Right lobe of liver (tissue), 6 donors: ENCODE measurements around the gene NOC2L. TPM values are rescaled to one million over a fixed set of nuclear protein-coding genes. Genes with fewer than 3 reads are reported as not detected.
A peak's percentile ranks its signal among the peaks of the same experiment; 100 is the strongest.

Experiments
- ATAC-seq, 4 donors: fragments of 200-7000 bp; cut with Tn5 transposase; one replicate each; pipeline ENCODE4 v1.9.1; 2020; ENCODE audit warnings: mild to moderate bottlenecking in 4 of 4, moderate library complexity in 4 of 4
- DNase-seq, 3 donors: peaks; one replicate each; pipeline ENCODE4 v3.0.0-alpha.2; 2020
- H3K27ac ChIP-seq, 3 donors: fragments of 200-600 bp; one replicate each; pipeline ENCODE4 v1.8.0; 2022
- H3K27me3 ChIP-seq, 2 donors: fragments of 200-600 bp; one replicate each; pipeline ENCODE4 v1.8.0; 2022
- H3K36me3 ChIP-seq, 4 donors: fragments of 200-600 bp; sonication (generic) in 1 of 4; one replicate each; pipeline versions ENCODE4 v1.5.1 to v1.8.0; 2017 to 2022; ENCODE audit warnings: control low read depth in 1 of 4
- H3K4me1 ChIP-seq, 4 donors: fragments of 200-600 bp; sonication (generic) in 1 of 4; one replicate each; pipeline versions ENCODE4 v1.5.1 to v1.8.0; 2017 to 2022; ENCODE audit warnings: control low read depth in 1 of 4
- H3K4me3 ChIP-seq, 3 donors: fragments of 200-600 bp; one replicate each; pipeline ENCODE4 v1.8.0; 2022
- H3K9me3 ChIP-seq, 4 donors: fragments of 200-600 bp; sonication (generic) in 1 of 4; one replicate each; pipeline versions ENCODE4 v1.5.1 to v1.8.0; 2017 to 2022; ENCODE audit warnings: control low read depth in 1 of 4
- CTCF ChIP-seq, 4 donors: fragments of 200-600 bp in 3 of 4; fragments of 450-650 bp in 1 of 4; IDR thresholded peaks; one replicate each; pipeline versions ENCODE4 v1.5.1 to v1.8.0; 2016 to 2022; ENCODE audit warnings: antibody characterized with exemption in 4 of 4, mild to moderate bottlenecking in 2 of 4
- POLR2A ChIP-seq: fragments of 450-650 bp; IDR thresholded peaks from one replicate; pipeline ENCODE4 v1.6.1; 2017; ENCODE audit warnings: antibody characterized with exemption, mild to moderate bottlenecking
- whole genome bisulfite sequencing: methylation state at CpG from one replicate; pipeline ENCODE4 v1.1.6; 2018; ENCODE audit warnings: low coverage, low lambda C conversion rate; ENCODE audit not compliant: insufficient coverage; ENCODE audit errors: missing lambda C conversion rate; 5-methylcytosine and 5-hydroxymethylcytosine counted together
- intact Hi-C, 2 donors: fragments of 100-400 bp; cut with DNase I; formaldehyde crosslinking; loops; one replicate each; pipeline versions ENCODE4 v1.11.2 to v1.14.1; 2022
- total RNA-seq, 6 experiments: library from RNA; depleted of rRNA in 2 of 6; stranded (reverse); fragments of >200 nt in 2 of 6; fragmentation: NEBNext Ultra II Directional in 3 of 6; extraction: Animal tissue kit (Norgen Biotek cat#: 25700) in 3 of 6; gene quantifications; one replicate each; pipeline versions ENCODE4 v1.1.0 to v1.2.4, GENCODE V29; 2016 to 2023
- donor health status: DM: no; HTN: yes; CAD: no.
- donor health status: DM: no; HTN: no; CAD: no.
- donor health status: DM: no; HTN: no; CAD: no.
- donor health status: DM: no; HTN: yes; CAD: no.
- donor health status: DM: no; HTN: yes; CAD: no.

The NOC2L gene
- total RNA-seq, 6 experiments from 2014 or later = 28.9 to 36.8 (median 30.2) TPM

- H3K27me3 ChIP-seq = peaks cover 0 to 12% of the 10 kb centered on the region in 2 donors
Measured at GRCh38 chr1:973459-974292, 14.6 kb upstream of the NOC2L start.

GRCh38 chr1:972726-973458 is 13.8 kb upstream of the NOC2L start:
- DNase-seq (peak in 2 of 3 donors; percentile 19 to 43), ATAC-seq (no peak)
- H3K4me3 ChIP-seq = no peak overlapping the region
- no peaks in the 10 kb centered on the region for H3K9me3 ChIP-seq
- H3K4me1 ChIP-seq = peaks cover 0 to 6% (median 0%) of the 10 kb centered on the region in 4 donors
- peaks cover 0 to 12% of the 10 kb centered on the region in 2 donors for H3K27me3 ChIP-seq
- TF ChIP-seq POLR2A = no peak
- no peak for TF ChIP-seq CTCF (IDR thresholded peaks at IDR 0.05)
- no peaks in the 10 kb centered on the region for H3K36me3 ChIP-seq
- WGBS = 81% methylated on average over 5 of the region's 28 CpGs
- H3K27ac ChIP-seq = no peak overlapping the region
- intact Hi-C loops = no loop called here

More at GRCh38 chr1:973459-974292, 14.6 kb upstream of the NOC2L start:
- peak in 2 of 3 donors; percentile 16 to 39 for DNase-seq
- intact Hi-C loops = no loop called here
- H3K27ac ChIP-seq = no peak overlapping the region
- TF ChIP-seq POLR2A = no peak
- TF ChIP-seq CTCF (IDR thresholded peaks at IDR 0.05) = no peak
- H3K9me3 ChIP-seq = no peaks in the 10 kb centered on the region
- no peak overlapping the region for H3K4me3 ChIP-seq
- 66% methylated on average over 8 of the region's 28 CpGs for WGBS
- no peaks in the 10 kb centered on the region for H3K36me3 ChIP-seq
- peaks cover 0 to 6% (median 0%) of the 10 kb centered on the region in 4 donors for H3K4me1 ChIP-seq
- ATAC-seq = no peak

GRCh38 chr1:971751-972506 is 12.9 kb upstream of the NOC2L start:
- DNase-seq = peak in 1 of 3 donors; percentile 16
- 77% methylated on average over 8 of the region's 34 CpGs for WGBS
- ATAC-seq = no peak
- H3K4me3 ChIP-seq = no peak overlapping the region
- intact Hi-C loops = no loop called here
- H3K9me3 ChIP-seq = no peaks in the 10 kb centered on the region
- no peaks in the 10 kb centered on the region for H3K36me3 ChIP-seq
- H3K27me3 ChIP-seq = peaks cover 0 to 12% of the 10 kb centered on the region in 2 donors
- TF ChIP-seq POLR2A = no peak
- no peak for TF ChIP-seq CTCF (IDR thresholded peaks at IDR 0.05)
- H3K27ac ChIP-seq = no peak overlapping the region
- peaks cover 0 to 6% (median 2%) of the 10 kb centered on the region in 4 donors for H3K4me1 ChIP-seq

- ATAC-seq = no peak
- Histone ChIP-seq H3K27me3 (peaks cover 0 to 12% of the 10 kb centered on the region in 2 donors), H3K4me1 (peaks cover 0 to 8% (median 2%) of the 10 kb centered on the region in 4 donors), H3K9me3 (no peaks in the 10 kb centered on the region), H3K27ac (no peak overlapping the region), H3K4me3 (no peak overlapping the region), H3K36me3 (no peaks in the 10 kb centered on the region)
- no peak for TF ChIP-seq POLR2A
- TF ChIP-seq CTCF (IDR thresholded peaks at IDR 0.05) = no peak
- intact Hi-C loops = no loop called here
- no CpG with 5 or more reads among the region's 42 CpGs for WGBS
- DNase-seq = peak in 1 of 3 donors; percentile 14
Measured at GRCh38 chr1:970973-971730, 12.1 kb upstream of the NOC2L start.
